LNCaP clone FGC (cell line): ENCODE data around the gene CCR1.

Experiments
- DNase-seq: peaks from one replicate; pipeline ENCODE4 v3.0.0-alpha.2; 2011; ENCODE audit warnings: low read depth
- H3K4me3 ChIP-seq: 2 replicates; pipeline ENCODE4 v1.5.1; 2011; ENCODE audit warnings: mild to moderate bottlenecking, low read depth, low read length, control low read depth
- TF ChIP-seq, protein P1 (sequence below): IDR thresholded peaks from 2 replicates; pipeline ENCODE4 v1.5.1; 2012; ENCODE audit warnings: mild to moderate bottlenecking; ENCODE audit not compliant: control insufficient read depth, insufficient read depth; ENCODE audit errors: extremely low read depth

Gene CCR1

DNA sequence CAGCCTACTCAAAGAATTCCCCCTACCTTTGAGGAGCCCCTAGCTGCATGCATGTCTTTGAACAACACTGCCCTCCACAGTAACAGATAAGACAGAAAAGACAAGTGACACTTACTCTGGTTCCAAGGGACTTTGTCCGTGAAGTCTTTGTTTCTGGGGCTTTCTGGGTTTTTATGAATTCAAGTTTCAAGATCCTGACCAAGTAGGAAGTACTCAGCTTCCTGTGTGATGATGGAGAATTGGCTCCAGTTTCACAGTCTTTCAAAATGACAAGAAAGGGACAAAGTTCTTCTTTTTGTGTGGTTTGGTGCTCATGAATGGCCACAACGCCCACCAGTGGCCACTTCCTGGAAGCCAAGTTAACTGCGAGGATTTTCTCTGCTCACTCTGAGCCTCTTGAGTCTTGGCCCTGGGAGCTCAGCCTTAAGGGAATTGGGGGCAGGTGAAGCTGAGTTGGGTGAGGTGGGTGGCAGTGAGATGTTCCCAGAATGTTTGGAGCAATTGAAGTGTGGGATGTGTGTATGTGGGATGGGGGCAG, at the start of gene CCR1:
TSS of gene CCR1 (minus strand) at position 147 of the 538 bp plus-strand sequence. CDS start 4,000 bp downstream, outside the sequence.
- DNase-seq = no peak
- no peak within 1 kb of the TSS for H3K4me3 ChIP-seq
- TF ChIP-seq, protein P1, sequence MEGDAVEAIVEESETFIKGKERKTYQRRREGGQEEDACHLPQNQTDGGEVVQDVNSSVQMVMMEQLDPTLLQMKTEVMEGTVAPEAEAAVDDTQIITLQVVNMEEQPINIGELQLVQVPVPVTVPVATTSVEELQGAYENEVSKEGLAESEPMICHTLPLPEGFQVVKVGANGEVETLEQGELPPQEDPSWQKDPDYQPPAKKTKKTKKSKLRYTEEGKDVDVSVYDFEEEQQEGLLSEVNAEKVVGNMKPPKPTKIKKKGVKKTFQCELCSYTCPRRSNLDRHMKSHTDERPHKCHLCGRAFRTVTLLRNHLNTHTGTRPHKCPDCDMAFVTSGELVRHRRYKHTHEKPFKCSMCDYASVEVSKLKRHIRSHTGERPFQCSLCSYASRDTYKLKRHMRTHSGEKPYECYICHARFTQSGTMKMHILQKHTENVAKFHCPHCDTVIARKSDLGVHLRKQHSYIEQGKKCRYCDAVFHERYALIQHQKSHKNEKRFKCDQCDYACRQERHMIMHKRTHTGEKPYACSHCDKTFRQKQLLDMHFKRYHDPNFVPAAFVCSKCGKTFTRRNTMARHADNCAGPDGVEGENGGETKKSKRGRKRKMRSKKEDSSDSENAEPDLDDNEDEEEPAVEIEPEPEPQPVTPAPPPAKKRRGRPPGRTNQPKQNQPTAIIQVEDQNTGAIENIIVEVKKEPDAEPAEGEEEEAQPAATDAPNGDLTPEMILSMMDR = peak; percentile 45

GRCh38 chr3:46252980-46253379, 44.9 kb upstream of the CCR1 start:
- no peak for DNase-seq
- no peak overlapping the region for H3K4me3 ChIP-seq
- TF ChIP-seq, protein P1 = no peak

GRCh38 chr3:46245146-46245545, 37.0 kb upstream of the CCR1 start:
- DNase-seq = no peak
- H3K4me3 ChIP-seq = no peak overlapping the region
- TF ChIP-seq, protein P1 = no peak

GRCh38 chr3:46243560-46243959, 35.4 kb upstream of the CCR1 start:
- TF ChIP-seq, protein P1 = no peak
- no peak for DNase-seq

GRCh38 chr3:46242120-46242519, 34.0 kb upstream of the CCR1 start, which contains the start of gene CCR3:
TSS of gene CCR3 (plus strand) at chr3:46242460. CDS start at chr3:46265159, 22,699 bp downstream.
- H3K4me3 ChIP-seq = no peak within 1 kb of the TSS
- TF ChIP-seq, protein P1 = no peak
- DNase-seq = no peak

More at GRCh38 chr3:46243560-46243959, 35.4 kb upstream of the CCR1 start:
- H3K4me3 ChIP-seq = no peak overlapping the region

- TF ChIP-seq, protein P1 = no peak
Measured at GRCh38 chr3:46239952-46240351, 31.8 kb upstream of the CCR1 start.

More at GRCh38 chr3:46239952-46240351, 31.8 kb upstream of the CCR1 start:
- no peak for DNase-seq
- H3K4me3 ChIP-seq = no peak overlapping the region
